Ishikawa (cell line): ENCODE data around the gene CDH20.

ENCODE experiments used
- CEBPB ChIP-seq: IDR thresholded peaks from 2 replicates; pipeline ENCODE4 v1.6.1; 2012
- CREB1 ChIP-seq: IDR thresholded peaks from 2 replicates; pipeline ENCODE4 v1.6.1; 2012; ENCODE audit warnings: low read depth
- EP300 ChIP-seq: IDR thresholded peaks from 2 replicates; pipeline ENCODE4 v1.6.1; 2012; ENCODE audit warnings: borderline replicate concordance
- FOXM1 ChIP-seq: IDR thresholded peaks from 2 replicates; pipeline ENCODE4 v1.6.1; 2012; ENCODE audit warnings: low read depth, borderline replicate concordance
- NFIC ChIP-seq: IDR thresholded peaks from 2 replicates; pipeline ENCODE4 v1.6.1; 2012
- RAD21 ChIP-seq: IDR thresholded peaks from 2 replicates; pipeline ENCODE4 v1.6.1; 2012; ENCODE audit warnings: low read depth
- TAF1 ChIP-seq: IDR thresholded peaks from 2 replicates; pipeline ENCODE4 v1.6.1; 2012; ENCODE audit warnings: low read depth, mild to moderate bottlenecking
- TCF12 ChIP-seq: IDR thresholded peaks from 2 replicates; pipeline ENCODE4 v1.6.1; 2012; ENCODE audit warnings: low read depth
- TEAD4 ChIP-seq: IDR thresholded peaks from 2 replicates; pipeline ENCODE4 v1.6.1; 2012
- YY1 ChIP-seq: IDR thresholded peaks from 2 replicates; pipeline ENCODE4 v1.6.1; 2012; ENCODE audit warnings: low read depth
- ZBTB7A ChIP-seq: IDR thresholded peaks from 2 replicates; pipeline ENCODE4 v1.6.1; 2012; ENCODE audit warnings: low read depth
- TF ChIP-seq, protein P1 (sequence below): IDR thresholded peaks from 2 replicates; pipeline ENCODE4 v1.6.1; 2012; ENCODE audit warnings: low read depth, mild to moderate bottlenecking
- TF ChIP-seq, protein P2 (sequence below): IDR thresholded peaks from 2 replicates; pipeline ENCODE4 v1.6.1; 2012
- TF ChIP-seq, protein P3 (sequence below): IDR thresholded peaks from 2 replicates; pipeline ENCODE4 v1.6.1; 2012

DNA sequence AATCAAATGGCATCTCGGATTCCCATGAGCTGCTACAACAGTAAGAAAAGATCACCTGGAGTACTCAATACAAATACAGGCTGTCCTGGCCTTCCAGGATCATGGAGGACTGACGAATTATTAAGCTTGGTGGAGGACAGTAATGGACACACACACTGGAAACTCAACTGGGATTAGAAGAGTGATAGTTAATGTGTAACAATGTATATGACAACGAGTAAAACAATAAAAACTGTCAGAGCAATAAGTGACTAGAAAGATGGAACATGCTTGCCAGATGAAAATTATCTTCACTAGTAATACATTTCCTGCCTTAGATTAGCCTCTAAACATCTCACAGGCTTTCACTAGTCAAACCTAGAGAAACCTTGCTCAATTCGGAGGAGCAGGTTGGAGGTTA is 49.2 kb upstream of the CDH20 start:
- no peak for TF ChIP-seq YY1
- TF ChIP-seq, protein P1, sequence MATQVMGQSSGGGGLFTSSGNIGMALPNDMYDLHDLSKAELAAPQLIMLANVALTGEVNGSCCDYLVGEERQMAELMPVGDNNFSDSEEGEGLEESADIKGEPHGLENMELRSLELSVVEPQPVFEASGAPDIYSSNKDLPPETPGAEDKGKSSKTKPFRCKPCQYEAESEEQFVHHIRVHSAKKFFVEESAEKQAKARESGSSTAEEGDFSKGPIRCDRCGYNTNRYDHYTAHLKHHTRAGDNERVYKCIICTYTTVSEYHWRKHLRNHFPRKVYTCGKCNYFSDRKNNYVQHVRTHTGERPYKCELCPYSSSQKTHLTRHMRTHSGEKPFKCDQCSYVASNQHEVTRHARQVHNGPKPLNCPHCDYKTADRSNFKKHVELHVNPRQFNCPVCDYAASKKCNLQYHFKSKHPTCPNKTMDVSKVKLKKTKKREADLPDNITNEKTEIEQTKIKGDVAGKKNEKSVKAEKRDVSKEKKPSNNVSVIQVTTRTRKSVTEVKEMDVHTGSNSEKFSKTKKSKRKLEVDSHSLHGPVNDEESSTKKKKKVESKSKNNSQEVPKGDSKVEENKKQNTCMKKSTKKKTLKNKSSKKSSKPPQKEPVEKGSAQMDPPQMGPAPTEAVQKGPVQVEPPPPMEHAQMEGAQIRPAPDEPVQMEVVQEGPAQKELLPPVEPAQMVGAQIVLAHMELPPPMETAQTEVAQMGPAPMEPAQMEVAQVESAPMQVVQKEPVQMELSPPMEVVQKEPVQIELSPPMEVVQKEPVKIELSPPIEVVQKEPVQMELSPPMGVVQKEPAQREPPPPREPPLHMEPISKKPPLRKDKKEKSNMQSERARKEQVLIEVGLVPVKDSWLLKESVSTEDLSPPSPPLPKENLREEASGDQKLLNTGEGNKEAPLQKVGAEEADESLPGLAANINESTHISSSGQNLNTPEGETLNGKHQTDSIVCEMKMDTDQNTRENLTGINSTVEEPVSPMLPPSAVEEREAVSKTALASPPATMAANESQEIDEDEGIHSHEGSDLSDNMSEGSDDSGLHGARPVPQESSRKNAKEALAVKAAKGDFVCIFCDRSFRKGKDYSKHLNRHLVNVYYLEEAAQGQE = no peak
- no peak for TF ChIP-seq RAD21
- TF ChIP-seq EP300 = no peak
- no peak for TF ChIP-seq CEBPB
- TF ChIP-seq, protein P2, sequence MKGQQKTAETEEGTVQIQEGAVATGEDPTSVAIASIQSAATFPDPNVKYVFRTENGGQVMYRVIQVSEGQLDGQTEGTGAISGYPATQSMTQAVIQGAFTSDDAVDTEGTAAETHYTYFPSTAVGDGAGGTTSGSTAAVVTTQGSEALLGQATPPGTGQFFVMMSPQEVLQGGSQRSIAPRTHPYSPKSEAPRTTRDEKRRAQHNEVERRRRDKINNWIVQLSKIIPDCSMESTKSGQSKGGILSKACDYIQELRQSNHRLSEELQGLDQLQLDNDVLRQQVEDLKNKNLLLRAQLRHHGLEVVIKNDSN = no peak
- TF ChIP-seq NFIC = no peak
- TF ChIP-seq TAF1 = no peak
- no peak for TF ChIP-seq TEAD4
- TF ChIP-seq, protein P3, sequence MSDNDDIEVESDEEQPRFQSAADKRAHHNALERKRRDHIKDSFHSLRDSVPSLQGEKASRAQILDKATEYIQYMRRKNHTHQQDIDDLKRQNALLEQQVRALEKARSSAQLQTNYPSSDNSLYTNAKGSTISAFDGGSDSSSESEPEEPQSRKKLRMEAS = no peak
- no peak for TF ChIP-seq ZBTB7A
- no peak for TF ChIP-seq FOXM1
- TF ChIP-seq CREB1 = no peak
- no peak for TF ChIP-seq TCF12
